Endothelial cell of umbilical vein (primary cell): ENCODE results near the gene MAP1LC3B. TPM values are rescaled to one million over a fixed set of nuclear protein-coding genes. Genes with fewer than 3 reads are reported as not detected.

Experiments used
- BruUV-seq: library from RNA; stranded (reverse); fragments of 400-500 nt; replicated peaks from 2 replicates; lab custom pipeline; 2021; lab: Mats Ljungman, UMichigan
- CTCF ChIA-PET: fragments of 300-600, 350-600 bp; sonication (Branson Sonifier 250); formaldehyde crosslinking; loops from one replicate; lab custom pipeline; 2021; ENCODE audit warnings: antibody characterized with exemption, inconsistent platforms; lab: Charles Lee
- POLR2A ChIA-PET: fragments of 300-600, 350-600 bp; sonication (Branson Sonifier 250); formaldehyde crosslinking; loops from one replicate; lab custom pipeline; 2021; ENCODE audit warnings: antibody characterized with exemption, inconsistent platforms; lab: Charles Lee
- DNase-seq: peaks from one replicate; pipeline ENCODE4 v3.0.0-alpha.2; 2011; ENCODE audit warnings: low read depth, low spot score
- FAIRE-seq: peaks from 2 replicates; lab custom pipeline; 2011; peaks lifted over from hg19 to GRCh38; lab: Jason Lieb, UNC
- H2AFZ ChIP-seq: 2 replicates; pipeline ENCODE4 v1.6.0; 2012; ENCODE audit warnings: low read depth, low read length, control low read depth, inconsistent platforms
- H3K27ac ChIP-seq: 2 replicates; pipeline ENCODE4 v1.5.1; 2011; ENCODE audit warnings: low read depth, mild to moderate bottlenecking, control low read depth, low read length, moderate library complexity; ENCODE audit not compliant: insufficient read depth
- H3K27me3 ChIP-seq, 2 experiments: 2 replicates each; pipeline versions ENCODE4 v1.6.0 to v1.6.1; 2011; ENCODE audit warnings: low read length in 2 of 2, mixed read lengths in 1 of 2; ENCODE audit not compliant: control insufficient read depth in 2 of 2, insufficient read depth in 2 of 2
- H3K36me3 ChIP-seq, 2 experiments: 2 replicates in 1 of 2; 3 replicates in 1 of 2; pipeline ENCODE4 v1.5.1; 2011; ENCODE audit warnings: low read length in 2 of 2, mild to moderate bottlenecking in 1 of 2, moderate library complexity in 1 of 2; ENCODE audit not compliant: control insufficient read depth in 2 of 2, insufficient read depth in 2 of 2; ENCODE audit errors: extremely low read depth in 1 of 2
- H3K4me1 ChIP-seq: 3 replicates; pipeline ENCODE4 v1.5.1; 2011; ENCODE audit warnings: mild to moderate bottlenecking, low read length; ENCODE audit not compliant: control insufficient read depth, insufficient read depth; ENCODE audit errors: extremely low read depth
- H3K4me2 ChIP-seq: 2 replicates; pipeline ENCODE4 v1.6.1; 2011; ENCODE audit warnings: low read length, control low read depth, mixed read lengths; ENCODE audit not compliant: insufficient read depth
- H3K4me3 ChIP-seq, 3 experiments: fragments of 200-600 bp in 1 of 3; sonication (generic), shearing (Covaris generic) in 1 of 3; replicated peaks in 1 of 3; 2 replicates each; pipeline ENCODE4 v1.5.1; 2011 to 2016; ENCODE audit warnings: control low read depth in 3 of 3, low read length in 3 of 3, mild to moderate bottlenecking in 2 of 3, inconsistent platforms in 1 of 3, low read depth in 1 of 3, moderate library complexity in 1 of 3; ENCODE audit not compliant: insufficient read depth in 1 of 3
- H3K79me2 ChIP-seq: 2 replicates; pipeline ENCODE4 v1.6.0; 2012; ENCODE audit warnings: low read length, inconsistent platforms; ENCODE audit not compliant: control insufficient read depth, insufficient read depth
- H3K9ac ChIP-seq: replicated peaks from 2 replicates; pipeline ENCODE3; 2011; ENCODE audit warnings: low read length, control low read depth; ENCODE audit not compliant: insufficient read depth; ENCODE audit errors: extremely low read depth
- H3K9me1 ChIP-seq: replicated peaks from 3 replicates; pipeline ENCODE4 v1.6.0; 2011; ENCODE audit warnings: mild to moderate bottlenecking, low read length; ENCODE audit not compliant: control insufficient read depth, insufficient read depth; ENCODE audit errors: extremely low read depth
- H3K9me3 ChIP-seq: replicated peaks from 2 replicates; pipeline ENCODE4 v1.5.1; 2012; ENCODE audit warnings: low read length, inconsistent platforms; ENCODE audit not compliant: control insufficient read depth, insufficient read depth
- H4K20me1 ChIP-seq: replicated peaks from 2 replicates; pipeline ENCODE3; 2011; ENCODE audit warnings: mild to moderate bottlenecking, low read length; ENCODE audit not compliant: control insufficient read depth, insufficient read depth; ENCODE audit errors: extremely low read depth
- CTCF ChIP-seq, 2 donors: IDR thresholded peaks; 1 replicate in 1 of 2; 2 replicates in 1 of 2; pipeline ENCODE4 v1.5.1; 2011; ENCODE audit warnings: low read length in 2 of 2, mild to moderate bottlenecking in 2 of 2, moderate library complexity in 2 of 2, control low read depth in 1 of 2, inconsistent platforms in 1 of 2, low read depth in 1 of 2; ENCODE audit not compliant: insufficient read depth in 1 of 2; ENCODE audit errors: extremely low read depth in 1 of 2
- EZH2 ChIP-seq: IDR thresholded peaks from 2 replicates; pipeline ENCODE4 v1.6.1; 2012; ENCODE audit warnings: borderline replicate concordance, low read depth, mild to moderate bottlenecking, moderate library complexity, low read length, inconsistent platforms; ENCODE audit not compliant: severe bottlenecking
- FOS ChIP-seq: IDR thresholded peaks from 2 replicates; pipeline ENCODE4 v1.6.1; 2011; ENCODE audit warnings: mild to moderate bottlenecking, low read length, moderate library complexity, borderline replicate concordance; ENCODE audit not compliant: insufficient read depth
- GATA2 ChIP-seq: IDR thresholded peaks from 2 replicates; pipeline ENCODE4 v1.7.0; 2011; ENCODE audit warnings: low read depth, mild to moderate bottlenecking, moderate library complexity, mixed read lengths, low read length; ENCODE audit not compliant: insufficient read length, insufficient read depth
- JUN ChIP-seq: IDR thresholded peaks from 2 replicates; pipeline ENCODE4 v1.6.1; 2011; ENCODE audit warnings: borderline replicate concordance, low read depth; ENCODE audit not compliant: insufficient read length, insufficient read depth
- MAX ChIP-seq: IDR thresholded peaks from 2 replicates; pipeline ENCODE4 v1.6.1; 2011; ENCODE audit not compliant: insufficient read depth, insufficient read length
- MYC ChIP-seq: IDR thresholded peaks from one replicate; pipeline ENCODE4 v1.6.1; 2011; ENCODE audit warnings: mild to moderate bottlenecking, low read depth, low read length
- POLR2A ChIP-seq: IDR thresholded peaks from 2 replicates; pipeline ENCODE4 v1.6.1; 2012; ENCODE audit warnings: low read depth, mild to moderate bottlenecking, control low read depth, low read length
- POLR2AphosphoS5 ChIP-seq: IDR thresholded peaks from 2 replicates; pipeline ENCODE4 v1.6.1; 2012; ENCODE audit warnings: low read depth, mild to moderate bottlenecking, control low read depth, low read length, moderate library complexity; ENCODE audit not compliant: insufficient read depth
- dilution Hi-C: fragments of 300-500 bp; cut with MboI; formaldehyde crosslinking; loops from one replicate; pipeline ENCODE4 v1.15.0; 2019; ENCODE audit warnings: low sequenced_read_pairs; ENCODE audit not compliant: extremely low pct_ligation_motif_present
- intact Hi-C: fragments of 100-400 bp; cut with micrococcal nuclease; formaldehyde crosslinking; loops from one replicate; pipeline ENCODE4 v1.10.0; 2022
- polyA plus RNA-seq, 4 experiments: library from polyadenylated mRNA; depleted of rRNA in 3 of 4; stranded (reverse) in 3 of 4; unstranded in 1 of 4; fragments of >200 nt; gene quantifications; 2 replicates each; pipeline versions ENCODE4 v1.2.1 to v1.2.3, GENCODE V29; 2011 to 2012; ENCODE audit warnings: missing spikeins in 1 of 4
- total RNA-seq: library from RNA; stranded (reverse); gene quantifications from 2 replicates; pipeline ENCODE4 v1.2.3, GENCODE V29; 2021

The MAP1LC3B gene
- total and polyA plus RNA-seq, 2 donors (not counting 3 experiments of a cell fraction or from before 2014, with no cell fraction given) = 40.7 to 99.9 TPM

GRCh38 chr16:87445486-87445885 is 53.4 kb downstream of the MAP1LC3B start:
- no TSS peak for BruUV-seq
- ChIA-PET POLR2A (no interaction called here), CTCF (no interaction called here)
- dilution Hi-C loops = no loop called here
- H3K4me1 ChIP-seq = no peaks in the 10 kb centered on the region
- no peaks in the 10 kb centered on the region for H3K27me3 ChIP-seq
- H3K36me3 ChIP-seq = peaks cover 0 to 6% of the 10 kb centered on the region in 2 experiments
- H3K4me2 ChIP-seq = no peak overlapping the region
- no peak overlapping the region for H3K4me3 ChIP-seq
- H4K20me1 ChIP-seq = no peaks in the 10 kb centered on the region
- no peak for TF ChIP-seq EZH2
- no peak for TF ChIP-seq CTCF (IDR thresholded peaks at IDR 0.05; ENCODE audit: extremely low read depth in 1 of 2, insufficient read depth in 1 of 2, low read depth in 1 of 2, low read length in 2 of 2)
- no peak for TF ChIP-seq GATA2
- TF ChIP-seq JUN = no peak
- TF ChIP-seq FOS = no peak
- no peak for TF ChIP-seq POLR2AphosphoS5
- TF ChIP-seq MYC = no peak
- no peak for TF ChIP-seq MAX
- no peak for TF ChIP-seq POLR2A
- H3K27ac ChIP-seq = no peak overlapping the region
- H3K9me1 ChIP-seq = no peaks in the 10 kb centered on the region
- no peak for FAIRE-seq
- intact Hi-C loops = no loop called here
- no peak overlapping the region for H2AFZ ChIP-seq
- no peak overlapping the region for H3K9ac ChIP-seq
- no peak for DNase-seq
- H3K79me2 ChIP-seq = peaks cover 4% of the 10 kb centered on the region
- H3K9me3 ChIP-seq = no peaks in the 10 kb centered on the region
